Activated CD4-positive, alpha-beta T cell treated with anti-CD3 and anti-CD28 coated beads, Interleukin-2, amount 10 ng/mL, durations not matched to agents 24 days and 14 days (primary cell): ENCODE measurements around the gene LNX2. TPM values are rescaled to one million over a fixed set of nuclear protein-coding genes. Genes with fewer than 3 reads are reported as not detected.

Experiments used
- DNase-seq: peaks from one replicate; pipeline ENCODE4 v3.0.0; 2022
- H3K27ac Mint-ChIP-seq: one replicate; pipeline ENCODE4 v1.8.0; 2022; ENCODE audit warnings: mild to moderate bottlenecking, mixed read lengths
- H3K27me3 Mint-ChIP-seq: one replicate; pipeline ENCODE4 v1.8.0; 2022; ENCODE audit warnings: mixed read lengths
- H3K36me3 Mint-ChIP-seq: one replicate; pipeline ENCODE4 v1.8.0; 2022; ENCODE audit warnings: low read depth, mild to moderate bottlenecking, mixed read lengths
- H3K4me1 Mint-ChIP-seq: one replicate; pipeline ENCODE4 v1.8.0; 2021; ENCODE audit warnings: mixed read lengths
- H3K4me3 Mint-ChIP-seq: one replicate; pipeline ENCODE4 v1.8.0; 2022; ENCODE audit warnings: mild to moderate bottlenecking, moderate library complexity, mixed read lengths
- H3K9me3 Mint-ChIP-seq: one replicate; pipeline ENCODE4 v1.8.0; 2021; ENCODE audit warnings: mixed read lengths
- intact Hi-C: fragments of 100-400 bp; cut with micrococcal nuclease; formaldehyde crosslinking; loops from one replicate; pipeline ENCODE4 v1.15.1; 2023
- total RNA-seq: library from RNA; stranded (reverse); gene quantifications from 2 replicates; pipeline ENCODE4 v1.2.3, GENCODE V29; 2022

The LNX2 gene
- 4.1 and 4.3 TPM in 2 replicates for total RNA-seq

GRCh38 chr13:27620377-27621115, at the start of gene LNX2:
Gene LNX2 (minus strand): TSS chr13:27620529. CDS start chr13:27581703, 38,826 bp downstream.
- peaks cover 34% of the 10 kb centered on the region for H3K36me3 Mint-ChIP-seq
- intact Hi-C loops: loop anchor here (1.0 to 10.0 kb wide), 7 partner anchors 170 to 1038 kb away; partner anchors contain the start of genes GTF3A, MTIF3, PAN3 and POMP
- peak; percentile 99 for DNase-seq
- H3K4me1 Mint-ChIP-seq: peaks cover 44% of the 10 kb centered on the region
- peak within 1 kb of the TSS; percentile 93 for H3K27ac Mint-ChIP-seq
- no peaks in the 10 kb centered on the region for H3K27me3 Mint-ChIP-seq
- peaks cover 3% of the 10 kb centered on the region for H3K9me3 Mint-ChIP-seq
- H3K4me3 Mint-ChIP-seq: peak within 1 kb of the TSS; percentile 98

- intact Hi-C loops: no loop called here
- Mint-ChIP-seq H3K4me3 (no peak overlapping the region), H3K36me3 (peaks cover 10% of the 10 kb centered on the region), H3K4me1 (no peaks in the 10 kb centered on the region), H3K27ac (no peak overlapping the region), H3K27me3 (no peaks in the 10 kb centered on the region), H3K9me3 (no peaks in the 10 kb centered on the region)
- DNase-seq: no peak
These were observed 47.6 kb upstream of the LNX2 start for GRCh38 chr13:27667946-27668345.

GRCh38 chr13:27666951-27667350, 46.6 kb upstream of the LNX2 start:
- Mint-ChIP-seq H3K27ac (no peak overlapping the region), H3K27me3 (no peaks in the 10 kb centered on the region), H3K4me1 (no peaks in the 10 kb centered on the region), H3K36me3 (peaks cover 10% of the 10 kb centered on the region), H3K9me3 (no peaks in the 10 kb centered on the region), H3K4me3 (no peak overlapping the region)
- intact Hi-C loops: no loop called here
- DNase-seq: no peak

GRCh38 chr13:27665761-27666160, 45.4 kb upstream of the LNX2 start:
- Mint-ChIP-seq H3K36me3 (peaks cover 10% of the 10 kb centered on the region), H3K9me3 (no peaks in the 10 kb centered on the region), H3K4me1 (no peaks in the 10 kb centered on the region), H3K27ac (no peak overlapping the region), H3K4me3 (no peak overlapping the region), H3K27me3 (no peaks in the 10 kb centered on the region)
- intact Hi-C loops: no loop called here
- DNase-seq: no peak

- Mint-ChIP-seq H3K4me1 (no peaks in the 10 kb centered on the region), H3K36me3 (peaks cover 12% of the 10 kb centered on the region), H3K9me3 (no peaks in the 10 kb centered on the region), H3K27me3 (no peaks in the 10 kb centered on the region), H3K4me3 (no peak overlapping the region), H3K27ac (no peak overlapping the region)
- no peak for DNase-seq
- intact Hi-C loops: no loop called here
These were observed 45.0 kb upstream of the LNX2 start for GRCh38 chr13:27665333-27665732.

- Mint-ChIP-seq H3K27ac (no peak overlapping the region), H3K36me3 (peaks cover 12% of the 10 kb centered on the region), H3K4me3 (no peak overlapping the region), H3K27me3 (no peaks in the 10 kb centered on the region), H3K9me3 (no peaks in the 10 kb centered on the region), H3K4me1 (no peaks in the 10 kb centered on the region)
- intact Hi-C loops: no loop called here
- DNase-seq: no peak
These were observed 43.6 kb upstream of the LNX2 start for GRCh38 chr13:27663947-27664346.

- no peak for DNase-seq
- no peaks in the 10 kb centered on the region for H3K4me1 Mint-ChIP-seq
- H3K27ac Mint-ChIP-seq: no peak overlapping the region
- no peak overlapping the region for H3K4me3 Mint-ChIP-seq
- no peaks in the 10 kb centered on the region for H3K9me3 Mint-ChIP-seq
- peaks cover 12% of the 10 kb centered on the region for H3K36me3 Mint-ChIP-seq
- no peaks in the 10 kb centered on the region for H3K27me3 Mint-ChIP-seq
- intact Hi-C loops: no loop called here
These were observed 42.6 kb upstream of the LNX2 start for GRCh38 chr13:27662738-27663470.

GRCh38 chr13:27661017-27661416, 40.7 kb upstream of the LNX2 start:
- DNase-seq: no peak
- H3K4me1 Mint-ChIP-seq: no peaks in the 10 kb centered on the region
- H3K9me3 Mint-ChIP-seq: no peaks in the 10 kb centered on the region
- H3K27ac Mint-ChIP-seq: no peak overlapping the region
- H3K4me3 Mint-ChIP-seq: no peak overlapping the region
- no peaks in the 10 kb centered on the region for H3K27me3 Mint-ChIP-seq
- intact Hi-C loops: no loop called here
- peaks cover 7% of the 10 kb centered on the region for H3K36me3 Mint-ChIP-seq

- intact Hi-C loops: no loop called here
- no peak for DNase-seq
- no peak overlapping the region for H3K27ac Mint-ChIP-seq
- no peak overlapping the region for H3K4me3 Mint-ChIP-seq
- H3K4me1 Mint-ChIP-seq: peaks cover 2% of the 10 kb centered on the region
- peaks cover 7% of the 10 kb centered on the region for H3K36me3 Mint-ChIP-seq
- no peaks in the 10 kb centered on the region for H3K9me3 Mint-ChIP-seq
- H3K27me3 Mint-ChIP-seq: no peaks in the 10 kb centered on the region
These were observed 40.2 kb upstream of the LNX2 start for GRCh38 chr13:27660511-27660910.

GRCh38 chr13:27659145-27659865, 39.0 kb upstream of the LNX2 start:
- no peak for DNase-seq
- intact Hi-C loops: no loop called here
- Mint-ChIP-seq H3K9me3 (no peaks in the 10 kb centered on the region), H3K36me3 (peaks cover 6% of the 10 kb centered on the region), H3K27me3 (no peaks in the 10 kb centered on the region), H3K4me1 (peaks cover 5% of the 10 kb centered on the region), H3K4me3 (no peak overlapping the region), H3K27ac (no peak overlapping the region)

GRCh38 chr13:27658546-27658945, 38.2 kb upstream of the LNX2 start:
- Mint-ChIP-seq H3K27ac (no peak overlapping the region), H3K27me3 (no peaks in the 10 kb centered on the region), H3K36me3 (peaks cover 4% of the 10 kb centered on the region), H3K4me3 (no peak overlapping the region), H3K4me1 (peaks cover 5% of the 10 kb centered on the region), H3K9me3 (no peaks in the 10 kb centered on the region)
- no peak for DNase-seq
- intact Hi-C loops: no loop called here

GRCh38 chr13:27657724-27658123, 37.4 kb upstream of the LNX2 start:
- Mint-ChIP-seq H3K4me3 (no peak overlapping the region), H3K27ac (no peak overlapping the region), H3K4me1 (peaks cover 5% of the 10 kb centered on the region), H3K27me3 (no peaks in the 10 kb centered on the region), H3K9me3 (no peaks in the 10 kb centered on the region), H3K36me3 (peaks cover 7% of the 10 kb centered on the region)
- intact Hi-C loops: no loop called here
- DNase-seq: no peak

GRCh38 chr13:27654816-27655215, 34.5 kb upstream of the LNX2 start:
- peaks cover 10% of the 10 kb centered on the region for H3K9me3 Mint-ChIP-seq
- no peaks in the 10 kb centered on the region for H3K27me3 Mint-ChIP-seq
- peak; percentile 34 for DNase-seq
- H3K27ac Mint-ChIP-seq: no peak overlapping the region
- peaks cover 29% of the 10 kb centered on the region for H3K36me3 Mint-ChIP-seq
- H3K4me3 Mint-ChIP-seq: no peak overlapping the region
- peaks cover 5% of the 10 kb centered on the region for H3K4me1 Mint-ChIP-seq
- intact Hi-C loops: no loop called here

- no peak overlapping the region for H3K4me3 Mint-ChIP-seq
- H3K4me1 Mint-ChIP-seq: peaks cover 5% of the 10 kb centered on the region
- peaks cover 35% of the 10 kb centered on the region for H3K36me3 Mint-ChIP-seq
- intact Hi-C loops: no loop called here
- DNase-seq: no peak
- H3K27ac Mint-ChIP-seq: no peak overlapping the region
- H3K27me3 Mint-ChIP-seq: no peaks in the 10 kb centered on the region
- H3K9me3 Mint-ChIP-seq: peaks cover 13% of the 10 kb centered on the region
These were observed 33.7 kb upstream of the LNX2 start for GRCh38 chr13:27654059-27654458.
